ENCODE measurements around the gene NEK8. TPM values are rescaled to one million over a fixed set of nuclear protein-coding genes. Genes with fewer than 3 reads are reported as not detected.
A peak's percentile ranks its signal among the peaks of the same experiment; 100 is the strongest.

The NEK8 gene
- total and polyA plus RNA-seq, 9 of the 15 experiments (the other 6 are each of a cell fraction or from before 2014, with no cell fraction given): 0.98 to 16.6 (median 4.6) TPM

DNA sequence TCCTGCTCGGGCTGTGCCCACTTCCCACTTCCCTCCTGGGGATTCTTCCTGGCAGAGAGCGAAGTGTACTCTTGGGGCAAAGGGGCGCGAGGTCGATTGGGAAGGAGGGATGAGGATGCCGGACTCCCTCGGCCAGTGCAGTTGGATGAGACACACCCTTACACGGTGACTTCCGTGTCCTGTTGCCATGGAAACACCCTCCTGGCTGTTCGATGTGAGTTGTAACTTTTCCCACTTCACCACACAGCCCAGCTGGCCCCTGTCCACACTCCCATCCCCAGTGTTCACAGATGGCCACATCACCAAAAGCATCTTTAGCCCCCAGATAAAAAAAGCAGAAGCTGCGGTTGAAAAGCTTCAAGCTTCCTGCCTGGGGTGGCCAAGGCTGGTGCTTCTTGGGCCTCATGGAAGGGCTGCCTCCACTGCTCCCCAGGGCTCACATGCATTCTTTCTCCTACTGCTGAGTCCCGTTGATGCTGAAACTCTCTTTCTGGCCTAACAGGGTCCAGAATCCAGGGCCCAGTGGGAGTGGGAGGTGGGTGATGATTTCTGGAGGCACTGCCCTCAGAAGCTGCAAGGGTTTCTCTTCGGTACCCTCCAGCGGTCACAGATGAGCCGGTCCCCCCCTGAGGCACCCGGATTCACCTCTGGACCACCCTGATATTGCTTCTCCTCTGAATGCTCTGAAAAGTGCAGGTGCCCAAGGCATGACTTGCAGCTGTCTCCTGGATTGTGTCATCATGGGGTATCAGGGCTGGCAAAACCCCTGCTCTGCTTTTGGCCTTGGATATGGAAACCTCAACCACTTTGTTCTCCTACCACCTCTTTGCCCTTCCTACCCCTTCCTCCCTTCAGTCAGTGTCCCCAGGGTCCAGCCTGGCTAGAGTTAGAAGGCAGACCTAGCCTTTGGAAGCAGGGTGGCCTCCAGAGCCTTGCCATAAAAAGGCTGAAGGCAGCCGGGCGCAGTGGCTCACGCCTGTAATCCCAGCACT lies 13.1 kb downstream of the NEK8 start (continued):
- TF ChIP-seq, protein P1, sequence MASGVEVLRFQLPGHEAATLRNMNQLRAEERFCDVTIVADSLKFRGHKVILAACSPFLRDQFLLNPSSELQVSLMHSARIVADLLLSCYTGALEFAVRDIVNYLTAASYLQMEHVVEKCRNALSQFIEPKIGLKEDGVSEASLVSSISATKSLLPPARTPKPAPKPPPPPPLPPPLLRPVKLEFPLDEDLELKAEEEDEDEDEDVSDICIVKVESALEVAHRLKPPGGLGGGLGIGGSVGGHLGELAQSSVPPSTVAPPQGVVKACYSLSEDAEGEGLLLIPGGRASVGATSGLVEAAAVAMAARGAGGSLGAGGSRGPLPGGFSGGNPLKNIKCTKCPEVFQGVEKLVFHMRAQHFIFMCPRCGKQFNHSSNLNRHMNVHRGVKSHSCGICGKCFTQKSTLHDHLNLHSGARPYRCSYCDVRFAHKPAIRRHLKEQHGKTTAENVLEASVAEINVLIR (CRISPR knock-in tag; IDR thresholded peaks at IDR 0.05): no peak
- TF ChIP-seq KLF13 (tag; IDR thresholded peaks at IDR 0.05; ENCODE audit: borderline replicate concordance, low read depth) (no peak), SMARCB1 (IDR thresholded peaks at IDR 0.05; ENCODE audit: insufficient read length, low read depth) (no peak), ATF7 (IDR thresholded peaks at IDR 0.05) (no peak), CTBP1 (IDR thresholded peaks at IDR 0.05; ENCODE audit: borderline replicate concordance) (peak; percentile 97), IRF2 (CRISPR knock-in tag; IDR thresholded peaks at IDR 0.05) (no peak), KAT2B (IDR thresholded peaks at IDR 0.05; ENCODE audit: low read depth, low read length) (no peak), GATAD2B (IDR thresholded peaks at IDR 0.05; ENCODE audit: borderline replicate concordance) (no peak; the same call in 1 of the 2 replicates), ZNF121 (CRISPR knock-in tag; conservative IDR thresholded peaks at IDR 0.05) (no peak), ADNP (tag; IDR thresholded peaks at IDR 0.05) (no peak), OTX1 (CRISPR knock-in tag; IDR thresholded peaks at IDR 0.05) (no peak), KAT7 (CRISPR knock-in tag; IDR thresholded peaks at IDR 0.05; ENCODE audit: borderline replicate concordance) (no peak), MAFK (IDR thresholded peaks at IDR 0.05; ENCODE audit: low read length) (no peak), POLR2G (IDR thresholded peaks at IDR 0.05; ENCODE audit: low read depth, low read length) (no peak), ZNF696 (CRISPR knock-in tag; conservative IDR thresholded peaks at IDR 0.05) (no peak), HNRNPL (IDR thresholded peaks at IDR 0.05; ENCODE audit: low read depth, low read length) (no peak), CSDE1 (IDR thresholded peaks at IDR 0.05) (peak in 1 of 2 experiments; percentile 91; a peak in 2 of 4 replicates)
- TF ChIP-seq, protein P2, sequence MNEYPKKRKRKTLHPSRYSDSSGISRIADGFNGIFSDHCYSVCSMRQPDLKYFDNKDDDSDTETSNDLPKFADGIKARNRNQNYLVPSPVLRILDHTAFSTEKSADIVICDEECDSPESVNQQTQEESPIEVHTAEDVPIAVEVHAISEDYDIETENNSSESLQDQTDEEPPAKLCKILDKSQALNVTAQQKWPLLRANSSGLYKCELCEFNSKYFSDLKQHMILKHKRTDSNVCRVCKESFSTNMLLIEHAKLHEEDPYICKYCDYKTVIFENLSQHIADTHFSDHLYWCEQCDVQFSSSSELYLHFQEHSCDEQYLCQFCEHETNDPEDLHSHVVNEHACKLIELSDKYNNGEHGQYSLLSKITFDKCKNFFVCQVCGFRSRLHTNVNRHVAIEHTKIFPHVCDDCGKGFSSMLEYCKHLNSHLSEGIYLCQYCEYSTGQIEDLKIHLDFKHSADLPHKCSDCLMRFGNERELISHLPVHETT (CRISPR knock-in tag; conservative IDR thresholded peaks at IDR 0.05 in 1 of 2, IDR thresholded peaks at IDR 0.05 in 1 of 2): peak in 1 of 2 experiments; percentile 73; a peak in 1 of 4 replicates
- TF ChIP-seq, protein P3, sequence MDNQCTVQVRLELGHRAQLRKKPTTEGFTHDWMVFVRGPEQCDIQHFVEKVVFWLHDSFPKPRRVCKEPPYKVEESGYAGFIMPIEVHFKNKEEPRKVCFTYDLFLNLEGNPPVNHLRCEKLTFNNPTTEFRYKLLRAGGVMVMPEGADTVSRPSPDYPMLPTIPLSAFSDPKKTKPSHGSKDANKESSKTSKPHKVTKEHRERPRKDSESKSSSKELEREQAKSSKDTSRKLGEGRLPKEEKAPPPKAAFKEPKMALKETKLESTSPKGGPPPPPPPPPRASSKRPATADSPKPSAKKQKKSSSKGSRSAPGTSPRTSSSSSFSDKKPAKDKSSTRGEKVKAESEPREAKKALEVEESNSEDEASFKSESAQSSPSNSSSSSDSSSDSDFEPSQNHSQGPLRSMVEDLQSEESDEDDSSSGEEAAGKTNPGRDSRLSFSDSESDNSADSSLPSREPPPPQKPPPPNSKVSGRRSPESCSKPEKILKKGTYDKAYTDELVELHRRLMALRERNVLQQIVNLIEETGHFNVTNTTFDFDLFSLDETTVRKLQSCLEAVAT (IDR thresholded peaks at IDR 0.05): peak in 1 of 2 experiments; percentile 57; a peak in 1 of 4 replicates
- TF ChIP-seq, protein P4, sequence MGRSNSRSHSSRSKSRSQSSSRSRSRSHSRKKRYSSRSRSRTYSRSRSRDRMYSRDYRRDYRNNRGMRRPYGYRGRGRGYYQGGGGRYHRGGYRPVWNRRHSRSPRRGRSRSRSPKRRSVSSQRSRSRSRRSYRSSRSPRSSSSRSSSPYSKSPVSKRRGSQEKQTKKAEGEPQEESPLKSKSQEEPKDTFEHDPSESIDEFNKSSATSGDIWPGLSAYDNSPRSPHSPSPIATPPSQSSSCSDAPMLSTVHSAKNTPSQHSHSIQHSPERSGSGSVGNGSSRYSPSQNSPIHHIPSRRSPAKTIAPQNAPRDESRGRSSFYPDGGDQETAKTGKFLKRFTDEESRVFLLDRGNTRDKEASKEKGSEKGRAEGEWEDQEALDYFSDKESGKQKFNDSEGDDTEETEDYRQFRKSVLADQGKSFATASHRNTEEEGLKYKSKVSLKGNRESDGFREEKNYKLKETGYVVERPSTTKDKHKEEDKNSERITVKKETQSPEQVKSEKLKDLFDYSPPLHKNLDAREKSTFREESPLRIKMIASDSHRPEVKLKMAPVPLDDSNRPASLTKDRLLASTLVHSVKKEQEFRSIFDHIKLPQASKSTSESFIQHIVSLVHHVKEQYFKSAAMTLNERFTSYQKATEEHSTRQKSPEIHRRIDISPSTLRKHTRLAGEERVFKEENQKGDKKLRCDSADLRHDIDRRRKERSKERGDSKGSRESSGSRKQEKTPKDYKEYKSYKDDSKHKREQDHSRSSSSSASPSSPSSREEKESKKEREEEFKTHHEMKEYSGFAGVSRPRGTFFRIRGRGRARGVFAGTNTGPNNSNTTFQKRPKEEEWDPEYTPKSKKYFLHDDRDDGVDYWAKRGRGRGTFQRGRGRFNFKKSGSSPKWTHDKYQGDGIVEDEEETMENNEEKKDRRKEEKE (IDR thresholded peaks at IDR 0.05; ENCODE audit: borderline replicate concordance in 1 of 2, control insufficient read depth in 1 of 2, low read depth in 2 of 2, low read length in 1 of 2): no peak

Measured in K562 (cell line).